Measurements from ENCODE around the gene ABCF2.

Gene ABCF2

GRCh38 chr7:151168003-151168786, 58.8 kb downstream of the ABCF2 start:
- Histone ChIP-seq H2BK5ac (ENCODE audit: low read length) (no peak overlapping the region), H2AK5ac (ENCODE audit: low read length) (no peak overlapping the region), H3K79me1 (ENCODE audit: low read length) (no peaks in the 10 kb centered on the region), H3K18ac (ENCODE audit: low read length) (peak overlapping the region; percentile 24), H2BK15ac (replicated peaks; ENCODE audit: low read depth) (no peak overlapping the region), H4K5ac (ENCODE audit: low read length) (no peak overlapping the region), H3K79me2 (ENCODE audit: control insufficient read depth, insufficient read depth, low read length) (no peaks in the 10 kb centered on the region), H3K4me1 (ENCODE audit: control insufficient read depth, low read depth, low read length) (peaks cover 6% of the 10 kb centered on the region), H3K4ac (ENCODE audit: low read depth, low read length) (no peak overlapping the region), H3K27me3 (ENCODE audit: insufficient read depth, low read length, poor library complexity) (peaks cover 48% of the 10 kb centered on the region), H3K36me3 (ENCODE audit: control insufficient read depth, insufficient read depth, low read length) (no peaks in the 10 kb centered on the region), H2BK120ac (ENCODE audit: low read depth, low read length) (no peak overlapping the region), H3K9ac (ENCODE audit: low read length) (peak overlapping the region; percentile 44), H3K56ac (ENCODE audit: low read length) (peak overlapping the region; percentile 54), H3K4me2 (ENCODE audit: low read length) (peak overlapping the region; percentile 53), H3K23ac (ENCODE audit: low read length) (no peak overlapping the region), H3K4me3 (ENCODE audit: low read length) (no peak overlapping the region), H4K8ac (ENCODE audit: low read depth, low read length) (no peak overlapping the region), H3K27ac (ENCODE audit: low read depth, low read length) (no peak overlapping the region)
- 100% methylated on average over 2 of the region's 52 CpGs for WGBS (ENCODE audit: extremely low coverage, insufficient coverage, low lambda C conversion rate)
- DNase-seq: peak; percentile 60

GRCh38 chr7:151167197-151167961, 59.6 kb downstream of the ABCF2 start, which contains the start of gene GBX1:
GBX1 (minus strand) TSS chr7:151167694; CDS start chr7:151167548, 146 bp downstream.
- Histone ChIP-seq H3K9ac (ENCODE audit: low read length) (peak within 1 kb of the TSS; percentile 44), H3K56ac (ENCODE audit: low read length) (peak within 1 kb of the TSS; percentile 60), H4K8ac (ENCODE audit: low read depth, low read length) (no peak within 1 kb of the TSS), H2BK15ac (replicated peaks; ENCODE audit: low read depth) (no peak within 1 kb of the TSS), H3K79me2 (ENCODE audit: control insufficient read depth, insufficient read depth, low read length) (no peaks in the 10 kb centered on the region), H3K4ac (ENCODE audit: low read depth, low read length) (no peak within 1 kb of the TSS), H3K36me3 (ENCODE audit: control insufficient read depth, insufficient read depth, low read length) (no peaks in the 10 kb centered on the region), H2AK5ac (ENCODE audit: low read length) (no peak within 1 kb of the TSS), H4K5ac (ENCODE audit: low read length) (no peak within 1 kb of the TSS), H3K79me1 (ENCODE audit: low read length) (no peaks in the 10 kb centered on the region), H3K4me1 (ENCODE audit: control insufficient read depth, low read depth, low read length) (peaks cover 6% of the 10 kb centered on the region), H3K18ac (ENCODE audit: low read length) (peak within 1 kb of the TSS; percentile 24), H3K23ac (ENCODE audit: low read length) (no peak within 1 kb of the TSS), H3K27ac (ENCODE audit: low read depth, low read length) (no peak within 1 kb of the TSS), H2BK120ac (ENCODE audit: low read depth, low read length) (no peak within 1 kb of the TSS), H3K4me2 (ENCODE audit: low read length) (peak within 1 kb of the TSS; percentile 53), H2BK5ac (ENCODE audit: low read length) (no peak within 1 kb of the TSS), H3K27me3 (ENCODE audit: insufficient read depth, low read length, poor library complexity) (peaks cover 44% of the 10 kb centered on the region), H3K4me3 (ENCODE audit: low read length) (no peak within 1 kb of the TSS)
- DNase-seq: no peak
- WGBS (ENCODE audit: extremely low coverage, insufficient coverage, low lambda C conversion rate): no CpG with 5 or more reads among the region's 101 CpGs

- Histone ChIP-seq H3K79me2 (ENCODE audit: control insufficient read depth, insufficient read depth, low read length) (no peaks in the 10 kb centered on the region), H4K5ac (ENCODE audit: low read length) (no peak overlapping the region), H2BK5ac (ENCODE audit: low read length) (no peak overlapping the region), H3K4me1 (ENCODE audit: control insufficient read depth, low read depth, low read length) (peaks cover 6% of the 10 kb centered on the region), H3K36me3 (ENCODE audit: control insufficient read depth, insufficient read depth, low read length) (no peaks in the 10 kb centered on the region), H3K4me2 (ENCODE audit: low read length) (no peak overlapping the region), H3K79me1 (ENCODE audit: low read length) (no peaks in the 10 kb centered on the region), H3K4ac (ENCODE audit: low read depth, low read length) (no peak overlapping the region), H2BK120ac (ENCODE audit: low read depth, low read length) (no peak overlapping the region), H3K23ac (ENCODE audit: low read length) (no peak overlapping the region), H4K8ac (ENCODE audit: low read depth, low read length) (no peak overlapping the region), H3K27ac (ENCODE audit: low read depth, low read length) (no peak overlapping the region), H3K4me3 (ENCODE audit: low read length) (no peak overlapping the region), H3K27me3 (ENCODE audit: insufficient read depth, low read length, poor library complexity) (peaks cover 44% of the 10 kb centered on the region), H2AK5ac (ENCODE audit: low read length) (no peak overlapping the region), H2BK15ac (replicated peaks; ENCODE audit: low read depth) (no peak overlapping the region), H3K9ac (ENCODE audit: low read length) (no peak overlapping the region), H3K56ac (ENCODE audit: low read length) (no peak overlapping the region), H3K18ac (ENCODE audit: low read length) (no peak overlapping the region)
- no CpG with 5 or more reads among the region's 31 CpGs for whole genome bisulfite sequencing (ENCODE audit: extremely low coverage, insufficient coverage, low lambda C conversion rate)
- DNase-seq: no peak
These were observed 60.3 kb downstream of the ABCF2 start for GRCh38 chr7:151166629-151167196.

All from mesendoderm (in vitro differentiated cells).